Forelimb muscle (tissue), 1 donor: Measurements from ENCODE around the gene SUCLG2. TPM values are rescaled to one million over a fixed set of nuclear protein-coding genes. Genes with fewer than 3 reads are reported as not detected.

Experiments
- DNase-seq: peaks from one replicate; pipeline ENCODE4 v3.0.0-alpha.2; 2013; ENCODE audit warnings: low read depth
- polyA plus RNA-seq: library from polyadenylated mRNA; unstranded; fragments of 120-200 nt; gene quantifications from one replicate; pipeline ENCODE4 v1.2.1, GENCODE V29; 2013; ENCODE audit not compliant: insufficient read length

The SUCLG2 gene
- polyA plus RNA-seq, 1 donor = 31.6 TPM

- no peak for DNase-seq
Observed at GRCh38 chr3:67384760-67385397, 269.5 kb downstream of the SUCLG2 start.

GRCh38 chr3:67384016-67384415 lies 270.4 kb downstream of the SUCLG2 start:
- DNase-seq = no peak

GRCh38 chr3:67383379-67383778 lies 271.0 kb downstream of the SUCLG2 start:
- DNase-seq = no peak

- no peak for DNase-seq
Observed at GRCh38 chr3:67382536-67382935, 271.9 kb downstream of the SUCLG2 start.

GRCh38 chr3:67381667-67382272 lies 272.6 kb downstream of the SUCLG2 start:
- no peak for DNase-seq

- DNase-seq = no peak
Observed at GRCh38 chr3:67380118-67380517, 274.3 kb downstream of the SUCLG2 start.

GRCh38 chr3:67377299-67377698 lies 277.1 kb downstream of the SUCLG2 start:
- DNase-seq = no peak

- DNase-seq = no peak
Observed at GRCh38 chr3:67376416-67376815, 278.0 kb downstream of the SUCLG2 start.

- no peak for DNase-seq
Observed at GRCh38 chr3:67375976-67376375, 278.4 kb downstream of the SUCLG2 start.

GRCh38 chr3:67362686-67363085 lies 291.7 kb downstream of the SUCLG2 start:
- no peak for DNase-seq

GRCh38 chr3:67361770-67362169 lies 292.6 kb downstream of the SUCLG2 start:
- no peak for DNase-seq

- DNase-seq = no peak
Observed at GRCh38 chr3:67361323-67361722, 293.1 kb downstream of the SUCLG2 start.

GRCh38 chr3:67357610-67358458 lies 296.6 kb downstream of the SUCLG2 start:
- DNase-seq = peak; percentile 16

- DNase-seq = no peak
Observed at GRCh38 chr3:67349551-67350174, 304.7 kb downstream of the SUCLG2 start.

- DNase-seq = no peak
Observed at GRCh38 chr3:67346081-67346480, 308.3 kb downstream of the SUCLG2 start.

- no peak for DNase-seq
Observed at GRCh38 chr3:67335813-67336212, 318.6 kb downstream of the SUCLG2 start.

GRCh38 chr3:67334588-67334987 lies 319.8 kb downstream of the SUCLG2 start:
- DNase-seq = no peak

- DNase-seq = no peak
Observed at GRCh38 chr3:67329358-67329757, 325.1 kb downstream of the SUCLG2 start.

GRCh38 chr3:67327582-67327981 lies 326.8 kb downstream of the SUCLG2 start:
- DNase-seq = no peak

GRCh38 chr3:67325231-67325630 lies 329.2 kb downstream of the SUCLG2 start:
- no peak for DNase-seq
